Liver (tissue), 3 donors: ENCODE data around the gene MAPKAP1.

Source experiments
- HNF4A ChIP-seq, 2 donors: conservative IDR thresholded peaks; 2 replicates each; pipeline ENCODE4 v1.6.1; 2016; ENCODE audit warnings: antibody characterized with exemption in 2 of 2, mild to moderate bottlenecking in 2 of 2
- JUND ChIP-seq, 2 donors: IDR thresholded peaks; 2 replicates each; pipeline ENCODE4 v1.6.1; 2016; ENCODE audit warnings: antibody characterized with exemption in 2 of 2
- RAD21 ChIP-seq, 2 donors: IDR thresholded peaks; 2 replicates each; pipeline ENCODE4 v1.6.1; 2016; ENCODE audit warnings: antibody characterized with exemption in 2 of 2, mild to moderate bottlenecking in 2 of 2
- RXRA ChIP-seq, 2 donors: IDR thresholded peaks; 2 replicates each; pipeline ENCODE4 v1.6.1; 2017 to 2018; ENCODE audit warnings: antibody characterized with exemption in 2 of 2, mild to moderate bottlenecking in 1 of 2
- SP1 ChIP-seq: IDR thresholded peaks from 2 replicates; pipeline ENCODE4 v1.6.1; 2018; ENCODE audit warnings: antibody characterized with exemption, mild to moderate bottlenecking
- TAF1 ChIP-seq: conservative IDR thresholded peaks from 2 replicates; pipeline ENCODE4 v1.6.1; 2016; ENCODE audit warnings: antibody characterized with exemption, mild to moderate bottlenecking
- YY1 ChIP-seq: IDR thresholded peaks from 2 replicates; pipeline ENCODE4 v1.6.1; 2016; ENCODE audit warnings: antibody characterized with exemption, mild to moderate bottlenecking
- TF ChIP-seq, protein P1 (sequence below): fragments of 150-350 bp; IDR thresholded peaks from 2 replicates; pipeline ENCODE4 v1.5.1; 2017; ENCODE audit warnings: improper control_type of control experiment, low read depth, low read length; ENCODE audit not compliant: missing input control
- TF ChIP-seq, protein P2 (sequence below): IDR thresholded peaks from 2 replicates; pipeline ENCODE4 v1.6.1; 2016; ENCODE audit warnings: antibody characterized with exemption, mild to moderate bottlenecking
- TF ChIP-seq, protein P3 (sequence below): IDR thresholded peaks from 2 replicates; pipeline ENCODE4 v1.6.1; 2016; ENCODE audit warnings: antibody characterized with exemption
- TF ChIP-seq, protein P4 (sequence below): IDR thresholded peaks from 2 replicates; pipeline ENCODE4 v1.6.1; 2016; ENCODE audit warnings: antibody characterized with exemption
- donor health status: healthy.
- donor health status: healthy.

DNA sequence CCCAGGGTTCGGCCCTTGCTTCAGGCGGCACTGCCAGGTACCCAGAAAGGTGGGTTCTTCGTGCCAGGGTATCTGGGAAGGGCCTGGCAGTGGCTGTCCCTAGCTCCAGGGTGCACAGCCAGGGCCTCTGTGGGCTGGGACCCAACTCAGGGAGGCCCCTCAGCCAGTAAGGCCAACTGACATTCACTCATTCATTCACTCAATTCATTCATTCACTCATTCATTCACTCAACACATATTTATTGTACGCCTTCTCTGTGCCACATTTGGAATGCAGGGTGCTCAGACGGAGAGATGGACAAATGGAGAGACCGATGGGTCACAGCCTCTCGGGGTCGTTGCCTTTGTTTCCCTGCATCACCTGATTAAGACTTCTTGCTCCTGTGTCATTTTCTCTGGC, 290.5 kb downstream of the MAPKAP1 start:
- TF ChIP-seq, protein P1, sequence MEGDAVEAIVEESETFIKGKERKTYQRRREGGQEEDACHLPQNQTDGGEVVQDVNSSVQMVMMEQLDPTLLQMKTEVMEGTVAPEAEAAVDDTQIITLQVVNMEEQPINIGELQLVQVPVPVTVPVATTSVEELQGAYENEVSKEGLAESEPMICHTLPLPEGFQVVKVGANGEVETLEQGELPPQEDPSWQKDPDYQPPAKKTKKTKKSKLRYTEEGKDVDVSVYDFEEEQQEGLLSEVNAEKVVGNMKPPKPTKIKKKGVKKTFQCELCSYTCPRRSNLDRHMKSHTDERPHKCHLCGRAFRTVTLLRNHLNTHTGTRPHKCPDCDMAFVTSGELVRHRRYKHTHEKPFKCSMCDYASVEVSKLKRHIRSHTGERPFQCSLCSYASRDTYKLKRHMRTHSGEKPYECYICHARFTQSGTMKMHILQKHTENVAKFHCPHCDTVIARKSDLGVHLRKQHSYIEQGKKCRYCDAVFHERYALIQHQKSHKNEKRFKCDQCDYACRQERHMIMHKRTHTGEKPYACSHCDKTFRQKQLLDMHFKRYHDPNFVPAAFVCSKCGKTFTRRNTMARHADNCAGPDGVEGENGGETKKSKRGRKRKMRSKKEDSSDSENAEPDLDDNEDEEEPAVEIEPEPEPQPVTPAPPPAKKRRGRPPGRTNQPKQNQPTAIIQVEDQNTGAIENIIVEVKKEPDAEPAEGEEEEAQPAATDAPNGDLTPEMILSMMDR: no peak
- TF ChIP-seq, protein P2, sequence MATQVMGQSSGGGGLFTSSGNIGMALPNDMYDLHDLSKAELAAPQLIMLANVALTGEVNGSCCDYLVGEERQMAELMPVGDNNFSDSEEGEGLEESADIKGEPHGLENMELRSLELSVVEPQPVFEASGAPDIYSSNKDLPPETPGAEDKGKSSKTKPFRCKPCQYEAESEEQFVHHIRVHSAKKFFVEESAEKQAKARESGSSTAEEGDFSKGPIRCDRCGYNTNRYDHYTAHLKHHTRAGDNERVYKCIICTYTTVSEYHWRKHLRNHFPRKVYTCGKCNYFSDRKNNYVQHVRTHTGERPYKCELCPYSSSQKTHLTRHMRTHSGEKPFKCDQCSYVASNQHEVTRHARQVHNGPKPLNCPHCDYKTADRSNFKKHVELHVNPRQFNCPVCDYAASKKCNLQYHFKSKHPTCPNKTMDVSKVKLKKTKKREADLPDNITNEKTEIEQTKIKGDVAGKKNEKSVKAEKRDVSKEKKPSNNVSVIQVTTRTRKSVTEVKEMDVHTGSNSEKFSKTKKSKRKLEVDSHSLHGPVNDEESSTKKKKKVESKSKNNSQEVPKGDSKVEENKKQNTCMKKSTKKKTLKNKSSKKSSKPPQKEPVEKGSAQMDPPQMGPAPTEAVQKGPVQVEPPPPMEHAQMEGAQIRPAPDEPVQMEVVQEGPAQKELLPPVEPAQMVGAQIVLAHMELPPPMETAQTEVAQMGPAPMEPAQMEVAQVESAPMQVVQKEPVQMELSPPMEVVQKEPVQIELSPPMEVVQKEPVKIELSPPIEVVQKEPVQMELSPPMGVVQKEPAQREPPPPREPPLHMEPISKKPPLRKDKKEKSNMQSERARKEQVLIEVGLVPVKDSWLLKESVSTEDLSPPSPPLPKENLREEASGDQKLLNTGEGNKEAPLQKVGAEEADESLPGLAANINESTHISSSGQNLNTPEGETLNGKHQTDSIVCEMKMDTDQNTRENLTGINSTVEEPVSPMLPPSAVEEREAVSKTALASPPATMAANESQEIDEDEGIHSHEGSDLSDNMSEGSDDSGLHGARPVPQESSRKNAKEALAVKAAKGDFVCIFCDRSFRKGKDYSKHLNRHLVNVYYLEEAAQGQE: no peak
- TF ChIP-seq TAF1 (no peak), RAD21 (IDR thresholded peaks at IDR 0.05) (no peak), YY1 (no peak), SP1 (no peak), RXRA (IDR thresholded peaks at IDR 0.05) (no peak), JUND (IDR thresholded peaks at IDR 0.05) (no peak), HNF4A (conservative IDR thresholded peaks at IDR 0.05) (no peak)
- TF ChIP-seq, protein P3, sequence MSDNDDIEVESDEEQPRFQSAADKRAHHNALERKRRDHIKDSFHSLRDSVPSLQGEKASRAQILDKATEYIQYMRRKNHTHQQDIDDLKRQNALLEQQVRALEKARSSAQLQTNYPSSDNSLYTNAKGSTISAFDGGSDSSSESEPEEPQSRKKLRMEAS: no peak
- TF ChIP-seq, protein P4, sequence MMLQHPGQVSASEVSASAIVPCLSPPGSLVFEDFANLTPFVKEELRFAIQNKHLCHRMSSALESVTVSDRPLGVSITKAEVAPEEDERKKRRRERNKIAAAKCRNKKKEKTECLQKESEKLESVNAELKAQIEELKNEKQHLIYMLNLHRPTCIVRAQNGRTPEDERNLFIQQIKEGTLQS: no peak
